ENCODE data around the gene SCNN1G. TPM values are rescaled to one million over a fixed set of nuclear protein-coding genes. Genes with fewer than 3 reads are reported as not detected.

The SCNN1G gene
- total and polyA plus RNA-seq, 4 donors = not detected

DNA sequence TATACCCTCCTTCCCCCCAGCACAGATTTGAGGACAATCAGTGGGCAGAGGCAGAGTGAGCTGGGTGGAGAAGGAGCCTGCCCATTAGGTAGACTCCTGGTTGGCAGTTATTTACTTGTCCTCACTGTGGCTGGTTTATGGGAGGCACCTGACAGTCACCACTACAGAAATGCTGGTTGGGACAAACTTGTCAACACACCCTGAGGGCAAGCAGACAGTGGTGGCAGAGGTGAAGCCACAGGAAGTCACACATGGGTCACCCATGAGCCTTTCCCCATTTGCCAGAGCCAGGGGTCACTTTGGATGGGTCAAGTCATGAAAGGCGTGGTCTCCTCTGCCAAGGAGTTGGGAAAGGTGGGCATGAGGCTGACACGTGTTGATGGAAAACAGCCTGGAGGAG lies 6.4 kb downstream of the SCNN1G start:
- WGBS = 80% methylated on average over 2 of the region's 2 CpGs
- Histone ChIP-seq H3K36me3 (ENCODE audit: control insufficient read depth in 4 of 4, insufficient read depth in 3 of 4, low read depth in 1 of 4, low read length in 3 of 4) (no peaks in the 10 kb centered on the region), H3K9ac (ENCODE audit: low read depth in 1 of 2, low read length in 2 of 2) (no peak overlapping the region), H3K27me3 (ENCODE audit: control insufficient read depth in 4 of 4, insufficient read depth in 4 of 4, low read length in 3 of 4) (peaks cover 0 to 17% (median 7%) of the 10 kb centered on the region in 4 donors), H3K4me3 (ENCODE audit: low read depth in 1 of 3, low read length in 3 of 3) (no peak overlapping the region), H3K27ac (ENCODE audit: low read depth in 1 of 2, low read length in 2 of 2) (no peak overlapping the region), H3K4me1 (ENCODE audit: control insufficient read depth in 4 of 4, insufficient read depth in 4 of 4, low read length in 3 of 4) (no peaks in the 10 kb centered on the region), H3K9me3 (ENCODE audit: control insufficient read depth in 4 of 4, low read length in 3 of 4) (no peaks in the 10 kb centered on the region)
- TF ChIP-seq, protein P1, sequence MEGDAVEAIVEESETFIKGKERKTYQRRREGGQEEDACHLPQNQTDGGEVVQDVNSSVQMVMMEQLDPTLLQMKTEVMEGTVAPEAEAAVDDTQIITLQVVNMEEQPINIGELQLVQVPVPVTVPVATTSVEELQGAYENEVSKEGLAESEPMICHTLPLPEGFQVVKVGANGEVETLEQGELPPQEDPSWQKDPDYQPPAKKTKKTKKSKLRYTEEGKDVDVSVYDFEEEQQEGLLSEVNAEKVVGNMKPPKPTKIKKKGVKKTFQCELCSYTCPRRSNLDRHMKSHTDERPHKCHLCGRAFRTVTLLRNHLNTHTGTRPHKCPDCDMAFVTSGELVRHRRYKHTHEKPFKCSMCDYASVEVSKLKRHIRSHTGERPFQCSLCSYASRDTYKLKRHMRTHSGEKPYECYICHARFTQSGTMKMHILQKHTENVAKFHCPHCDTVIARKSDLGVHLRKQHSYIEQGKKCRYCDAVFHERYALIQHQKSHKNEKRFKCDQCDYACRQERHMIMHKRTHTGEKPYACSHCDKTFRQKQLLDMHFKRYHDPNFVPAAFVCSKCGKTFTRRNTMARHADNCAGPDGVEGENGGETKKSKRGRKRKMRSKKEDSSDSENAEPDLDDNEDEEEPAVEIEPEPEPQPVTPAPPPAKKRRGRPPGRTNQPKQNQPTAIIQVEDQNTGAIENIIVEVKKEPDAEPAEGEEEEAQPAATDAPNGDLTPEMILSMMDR (IDR thresholded peaks at IDR 0.05; ENCODE audit: low read depth, low read length, missing input control) = no peak
- TF ChIP-seq NR2F2 (IDR thresholded peaks at IDR 0.05) (no peak), JUND (IDR thresholded peaks at IDR 0.05) (no peak), RXRA (IDR thresholded peaks at IDR 0.05) (no peak), RAD21 (IDR thresholded peaks at IDR 0.05) (no peak), EGR1 (IDR thresholded peaks at IDR 0.05; ENCODE audit: low read depth in 2 of 2) (no peak), GABPA (IDR thresholded peaks at IDR 0.05 in 1 of 2, conservative IDR thresholded peaks at IDR 0.05 in 1 of 2) (no peak), YY1 (IDR thresholded peaks at IDR 0.05) (no peak), HNF4A (conservative IDR thresholded peaks at IDR 0.05) (no peak), FOXA1 (IDR thresholded peaks at IDR 0.05) (no peak), SP1 (IDR thresholded peaks at IDR 0.05) (no peak), TAF1 (conservative IDR thresholded peaks at IDR 0.05) (no peak), FOXA2 (IDR thresholded peaks at IDR 0.05) (no peak)
- TF ChIP-seq, protein P2, sequence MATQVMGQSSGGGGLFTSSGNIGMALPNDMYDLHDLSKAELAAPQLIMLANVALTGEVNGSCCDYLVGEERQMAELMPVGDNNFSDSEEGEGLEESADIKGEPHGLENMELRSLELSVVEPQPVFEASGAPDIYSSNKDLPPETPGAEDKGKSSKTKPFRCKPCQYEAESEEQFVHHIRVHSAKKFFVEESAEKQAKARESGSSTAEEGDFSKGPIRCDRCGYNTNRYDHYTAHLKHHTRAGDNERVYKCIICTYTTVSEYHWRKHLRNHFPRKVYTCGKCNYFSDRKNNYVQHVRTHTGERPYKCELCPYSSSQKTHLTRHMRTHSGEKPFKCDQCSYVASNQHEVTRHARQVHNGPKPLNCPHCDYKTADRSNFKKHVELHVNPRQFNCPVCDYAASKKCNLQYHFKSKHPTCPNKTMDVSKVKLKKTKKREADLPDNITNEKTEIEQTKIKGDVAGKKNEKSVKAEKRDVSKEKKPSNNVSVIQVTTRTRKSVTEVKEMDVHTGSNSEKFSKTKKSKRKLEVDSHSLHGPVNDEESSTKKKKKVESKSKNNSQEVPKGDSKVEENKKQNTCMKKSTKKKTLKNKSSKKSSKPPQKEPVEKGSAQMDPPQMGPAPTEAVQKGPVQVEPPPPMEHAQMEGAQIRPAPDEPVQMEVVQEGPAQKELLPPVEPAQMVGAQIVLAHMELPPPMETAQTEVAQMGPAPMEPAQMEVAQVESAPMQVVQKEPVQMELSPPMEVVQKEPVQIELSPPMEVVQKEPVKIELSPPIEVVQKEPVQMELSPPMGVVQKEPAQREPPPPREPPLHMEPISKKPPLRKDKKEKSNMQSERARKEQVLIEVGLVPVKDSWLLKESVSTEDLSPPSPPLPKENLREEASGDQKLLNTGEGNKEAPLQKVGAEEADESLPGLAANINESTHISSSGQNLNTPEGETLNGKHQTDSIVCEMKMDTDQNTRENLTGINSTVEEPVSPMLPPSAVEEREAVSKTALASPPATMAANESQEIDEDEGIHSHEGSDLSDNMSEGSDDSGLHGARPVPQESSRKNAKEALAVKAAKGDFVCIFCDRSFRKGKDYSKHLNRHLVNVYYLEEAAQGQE (IDR thresholded peaks at IDR 0.05) = no peak
- TF ChIP-seq, protein P3, sequence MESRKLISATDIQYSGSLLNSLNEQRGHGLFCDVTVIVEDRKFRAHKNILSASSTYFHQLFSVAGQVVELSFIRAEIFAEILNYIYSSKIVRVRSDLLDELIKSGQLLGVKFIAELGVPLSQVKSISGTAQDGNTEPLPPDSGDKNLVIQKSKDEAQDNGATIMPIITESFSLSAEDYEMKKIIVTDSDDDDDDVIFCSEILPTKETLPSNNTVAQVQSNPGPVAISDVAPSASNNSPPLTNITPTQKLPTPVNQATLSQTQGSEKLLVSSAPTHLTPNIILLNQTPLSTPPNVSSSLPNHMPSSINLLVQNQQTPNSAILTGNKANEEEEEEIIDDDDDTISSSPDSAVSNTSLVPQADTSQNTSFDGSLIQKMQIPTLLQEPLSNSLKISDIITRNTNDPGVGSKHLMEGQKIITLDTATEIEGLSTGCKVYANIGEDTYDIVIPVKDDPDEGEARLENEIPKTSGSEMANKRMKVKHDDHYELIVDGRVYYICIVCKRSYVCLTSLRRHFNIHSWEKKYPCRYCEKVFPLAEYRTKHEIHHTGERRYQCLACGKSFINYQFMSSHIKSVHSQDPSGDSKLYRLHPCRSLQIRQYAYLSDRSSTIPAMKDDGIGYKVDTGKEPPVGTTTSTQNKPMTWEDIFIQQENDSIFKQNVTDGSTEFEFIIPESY (IDR thresholded peaks at IDR 0.05) = no peak
- TF ChIP-seq, protein P4, sequence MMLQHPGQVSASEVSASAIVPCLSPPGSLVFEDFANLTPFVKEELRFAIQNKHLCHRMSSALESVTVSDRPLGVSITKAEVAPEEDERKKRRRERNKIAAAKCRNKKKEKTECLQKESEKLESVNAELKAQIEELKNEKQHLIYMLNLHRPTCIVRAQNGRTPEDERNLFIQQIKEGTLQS (IDR thresholded peaks at IDR 0.05) = no peak
- TF ChIP-seq, protein P5, sequence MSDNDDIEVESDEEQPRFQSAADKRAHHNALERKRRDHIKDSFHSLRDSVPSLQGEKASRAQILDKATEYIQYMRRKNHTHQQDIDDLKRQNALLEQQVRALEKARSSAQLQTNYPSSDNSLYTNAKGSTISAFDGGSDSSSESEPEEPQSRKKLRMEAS (IDR thresholded peaks at IDR 0.05) = no peak
- DNase-seq (ENCODE audit: low spot score) = no peak
